ENCODE measurements around the gene SPON1. TPM values are rescaled to one million over a fixed set of nuclear protein-coding genes. Genes with fewer than 3 reads are reported as not detected.

Gene SPON1
- total RNA-seq, 1 donor, result 0.72 TPM

GRCh38 chr11:14107050-14107430 lies 144.5 kb downstream of the SPON1 start:
- Histone ChIP-seq H3K9me3 (ENCODE audit: low read depth, low read length) (no peaks in the 10 kb centered on the region), H3K4me1 (ENCODE audit: insufficient read depth, low read length) (no peaks in the 10 kb centered on the region), H3K27me3 (ENCODE audit: insufficient read depth, low read length) (no peaks in the 10 kb centered on the region), H3K27ac (ENCODE audit: low read depth, low read length) (no peak overlapping the region), H2AFZ (ENCODE audit: low read length) (no peak overlapping the region), H3K4me3 (ENCODE audit: insufficient read depth, low read length) (no peak overlapping the region), H4K20me1 (ENCODE audit: insufficient read depth, low read length) (no peaks in the 10 kb centered on the region), H3K36me3 (ENCODE audit: insufficient read depth, low read length) (no peaks in the 10 kb centered on the region), H3K79me2 (ENCODE audit: insufficient read depth, low read length) (no peaks in the 10 kb centered on the region), H3K4me2 (ENCODE audit: insufficient read depth, low read length) (no peak overlapping the region)
- no peak for DNase-seq (ENCODE audit: insufficient read length, low spot score, missing footprints)
- no peak for TF ChIP-seq CTCF (IDR thresholded peaks at IDR 0.05; ENCODE audit: extremely low read depth, low read depth, low read length)

- no peaks in the 10 kb centered on the region for H3K79me2 ChIP-seq (ENCODE audit: insufficient read depth, low read length)
- H4K20me1 ChIP-seq (ENCODE audit: insufficient read depth, low read length), result no peaks in the 10 kb centered on the region
- no peak for TF ChIP-seq CTCF (IDR thresholded peaks at IDR 0.05; ENCODE audit: extremely low read depth, low read depth, low read length)
- no peaks in the 10 kb centered on the region for H3K36me3 ChIP-seq (ENCODE audit: insufficient read depth, low read length)
- H3K27me3 ChIP-seq (ENCODE audit: insufficient read depth, low read length), result no peaks in the 10 kb centered on the region
- no peaks in the 10 kb centered on the region for H3K4me1 ChIP-seq (ENCODE audit: insufficient read depth, low read length)
- H3K4me2 ChIP-seq (ENCODE audit: insufficient read depth, low read length), result no peak overlapping the region
- no peak overlapping the region for H3K4me3 ChIP-seq (ENCODE audit: insufficient read depth, low read length)
- H3K27ac ChIP-seq (ENCODE audit: low read depth, low read length), result no peak overlapping the region
- H2AFZ ChIP-seq (ENCODE audit: low read length), result no peak overlapping the region
- no peaks in the 10 kb centered on the region for H3K9me3 ChIP-seq (ENCODE audit: low read depth, low read length)
- DNase-seq (ENCODE audit: insufficient read length, low spot score, missing footprints), result no peak
Measured at GRCh38 chr11:14109742-14110141, 147.2 kb downstream of the SPON1 start.

GRCh38 chr11:14110629-14111028 lies 148.1 kb downstream of the SPON1 start:
- Histone ChIP-seq H3K27me3 (ENCODE audit: insufficient read depth, low read length) (no peaks in the 10 kb centered on the region), H3K4me2 (ENCODE audit: insufficient read depth, low read length) (no peak overlapping the region), H3K4me3 (ENCODE audit: insufficient read depth, low read length) (no peak overlapping the region), H3K9me3 (ENCODE audit: low read depth, low read length) (no peaks in the 10 kb centered on the region), H4K20me1 (ENCODE audit: insufficient read depth, low read length) (no peaks in the 10 kb centered on the region), H3K36me3 (ENCODE audit: insufficient read depth, low read length) (no peaks in the 10 kb centered on the region), H3K4me1 (ENCODE audit: insufficient read depth, low read length) (no peaks in the 10 kb centered on the region), H3K79me2 (ENCODE audit: insufficient read depth, low read length) (no peaks in the 10 kb centered on the region), H3K27ac (ENCODE audit: low read depth, low read length) (no peak overlapping the region), H2AFZ (ENCODE audit: low read length) (no peak overlapping the region)
- TF ChIP-seq CTCF (IDR thresholded peaks at IDR 0.05; ENCODE audit: extremely low read depth, low read depth, low read length), result no peak
- DNase-seq (ENCODE audit: insufficient read length, low spot score, missing footprints), result no peak

GRCh38 chr11:14111496-14111895 lies 149.0 kb downstream of the SPON1 start:
- no peak overlapping the region for H3K27ac ChIP-seq (ENCODE audit: low read depth, low read length)
- no peak for DNase-seq (ENCODE audit: insufficient read length, low spot score, missing footprints)

More at GRCh38 chr11:14111496-14111895, 149.0 kb downstream of the SPON1 start:
- Histone ChIP-seq H3K27me3 (ENCODE audit: insufficient read depth, low read length) (no peaks in the 10 kb centered on the region), H3K9me3 (ENCODE audit: low read depth, low read length) (no peaks in the 10 kb centered on the region), H3K36me3 (ENCODE audit: insufficient read depth, low read length) (no peaks in the 10 kb centered on the region), H4K20me1 (ENCODE audit: insufficient read depth, low read length) (no peaks in the 10 kb centered on the region), H3K79me2 (ENCODE audit: insufficient read depth, low read length) (no peaks in the 10 kb centered on the region), H2AFZ (ENCODE audit: low read length) (no peak overlapping the region), H3K4me1 (ENCODE audit: insufficient read depth, low read length) (no peaks in the 10 kb centered on the region), H3K4me3 (ENCODE audit: insufficient read depth, low read length) (no peak overlapping the region), H3K4me2 (ENCODE audit: insufficient read depth, low read length) (no peak overlapping the region)
- TF ChIP-seq CTCF (IDR thresholded peaks at IDR 0.05; ENCODE audit: extremely low read depth, low read depth, low read length), result no peak
